HepG2 (cell line): ENCODE results near the gene TTC1. TPM values are rescaled to one million over a fixed set of nuclear protein-coding genes. Genes with fewer than 3 reads are reported as not detected.

Experiments
- ATAC-seq: fragments of 200-7000 bp; cut with Tn5 transposase; 3 replicates; pipeline ENCODE4 v1.9.1; 2020; ENCODE audit warnings: mild to moderate bottlenecking, moderate library complexity
- BruUV-seq: library from RNA; stranded (reverse); fragments of 400-500 nt; replicated peaks from 2 replicates; lab custom pipeline; 2021; lab: Mats Ljungman, UMichigan
- CTCF ChIA-PET: fragments of 300-600 bp; formaldehyde crosslinking; extraction: SDS; loops from one replicate; lab custom pipeline; 2021; ENCODE audit warnings: low total read pairs, inconsistent platforms, low intra/inter-chr PET ratio; lab: Yijun Ruan, JAX
- POLR2A ChIA-PET: fragments of 350-600 bp; sonication (Branson Sonifier 250); formaldehyde crosslinking; loops from one replicate; lab custom pipeline; 2020; ENCODE audit warnings: antibody characterized with exemption, inconsistent platforms; lab: Yijun Ruan, JAX
- DNase-seq: peaks from one replicate; pipeline ENCODE4 v3.0.0-alpha.2; 2015; ENCODE audit warnings: low spot score
- FAIRE-seq: peaks from 3 replicates; lab custom pipeline; 2011; peaks lifted over from hg19 to GRCh38; lab: Jason Lieb, UNC
- H2AFZ ChIP-seq: one replicate; pipeline ENCODE4 v1.6.1; 2011; ENCODE audit warnings: low read length, inconsistent platforms
- H3K27ac ChIP-seq: fragments of 300-600 bp; 3 replicates; pipeline ENCODE4 v1.8.0; 2011; ENCODE audit warnings: mixed run types, mild to moderate bottlenecking, mixed read lengths, low read length, inconsistent platforms; ENCODE audit not compliant: insufficient read depth; ENCODE audit errors: extremely low read length
- H3K27me3 ChIP-seq, 2 experiments: fragments of 200-600 bp in 1 of 2; 2 replicates in 1 of 2; 3 replicates in 1 of 2; pipeline versions ENCODE4 v1.6.0 to v1.8.0; 2011; ENCODE audit warnings: low read length in 2 of 2, mild to moderate bottlenecking in 2 of 2, moderate library complexity in 2 of 2, inconsistent platforms in 1 of 2; ENCODE audit not compliant: insufficient read depth in 2 of 2, control insufficient read depth in 1 of 2
- H3K36me3 ChIP-seq, 2 experiments: fragments of 200-600 bp in 1 of 2; replicated peaks in 1 of 2; 2 replicates in 1 of 2; 3 replicates in 1 of 2; pipeline versions ENCODE4 v1.5.1 to v1.8.0; 2011; ENCODE audit warnings: low read length in 2 of 2, inconsistent platforms in 1 of 2; ENCODE audit not compliant: insufficient read depth in 2 of 2, control insufficient read depth in 1 of 2
- H3K4me1 ChIP-seq: 2 replicates; pipeline ENCODE4 v1.5.1; 2012; ENCODE audit warnings: low read length, inconsistent platforms; ENCODE audit not compliant: insufficient read depth
- H3K4me2 ChIP-seq: 2 replicates; pipeline ENCODE4 v1.6.0; 2011; ENCODE audit warnings: low read depth, low read length, inconsistent platforms
- H3K4me3 ChIP-seq, 3 experiments: fragments of 200-600 bp in 1 of 3; sonication (generic), shearing (Covaris generic) in 1 of 3; replicated peaks in 1 of 3; 2 replicates each; pipeline ENCODE4 v1.5.1; 2011 to 2016; ENCODE audit warnings: low read length in 3 of 3, inconsistent platforms in 2 of 3, low read depth in 2 of 3, mild to moderate bottlenecking in 2 of 3, control low read depth in 1 of 3, mixed read lengths in 1 of 3; ENCODE audit not compliant: insufficient read depth in 1 of 3
- H3K79me2 ChIP-seq: one replicate; pipeline ENCODE4 v1.6.1; 2011; ENCODE audit warnings: low read length, inconsistent platforms; ENCODE audit not compliant: insufficient read depth
- H3K9ac ChIP-seq: 2 replicates; pipeline ENCODE4 v1.6.0; 2011; ENCODE audit warnings: mild to moderate bottlenecking, low read depth, low read length, inconsistent platforms; ENCODE audit not compliant: insufficient read depth
- H3K9me3 ChIP-seq: 2 replicates; pipeline ENCODE4 v1.5.1; 2012; ENCODE audit warnings: mild to moderate bottlenecking, low read length
- H4K20me1 ChIP-seq: 2 replicates; pipeline ENCODE4 v1.6.0; 2011; ENCODE audit warnings: inconsistent platforms, mild to moderate bottlenecking, low read length, moderate library complexity; ENCODE audit not compliant: insufficient read depth
- BATF2 ChIP-seq: sonication (generic); formaldehyde crosslinking; IDR thresholded peaks from 2 replicates; pipeline ENCODE4 v1.8.0; 2022; ENCODE audit warnings: mild to moderate bottlenecking, missing genetic modification reagents, moderate library complexity
- CTCF ChIP-seq: sonication (generic); formaldehyde crosslinking; IDR thresholded peaks from 2 replicates; pipeline ENCODE4 v1.5.0; 2020; ENCODE audit warnings: mild to moderate bottlenecking, missing genetic modification reagents, moderate library complexity
- HHEX ChIP-seq: IDR thresholded peaks from 2 replicates; pipeline ENCODE4 v1.6.1; 2016; ENCODE audit warnings: control low read depth
- NR2F6 ChIP-seq, 2 experiments: IDR thresholded peaks; 2 replicates each; pipeline ENCODE4 v1.6.1; 2016; ENCODE audit warnings: antibody characterized with exemption in 1 of 2, mild to moderate bottlenecking in 1 of 2
- REST ChIP-seq, 2 experiments: IDR thresholded peaks; 2 replicates each; pipeline ENCODE4 v1.6.1; 2011 to 2012; ENCODE audit warnings: low read length in 2 of 2, borderline replicate concordance in 1 of 2, low read depth in 1 of 2, mild to moderate bottlenecking in 1 of 2, moderate library complexity in 1 of 2
- SRSF4 ChIP-seq: fragments of 200-400 bp; formaldehyde crosslinking; IDR thresholded peaks from one replicate; pipeline ENCODE4 v1.6.1; 2018; ENCODE audit warnings: mild to moderate bottlenecking, low read depth, low read length, moderate library complexity; ENCODE audit not compliant: poor library complexity, severe bottlenecking
- ZFP36L2 ChIP-seq: sonication (generic); formaldehyde crosslinking; IDR thresholded peaks from 2 replicates; pipeline ENCODE4 v1.4.0; 2020; ENCODE audit warnings: missing genetic modification reagents
- ZKSCAN8 ChIP-seq: IDR thresholded peaks from 2 replicates; pipeline ENCODE4 v1.6.1; 2016; ENCODE audit warnings: borderline replicate concordance, missing genetic modification reagents, missing compliant biosample characterization
- ZNF773 ChIP-seq: sonication (generic); formaldehyde crosslinking; IDR thresholded peaks from 2 replicates; pipeline ENCODE4 v1.4.0; 2020; ENCODE audit warnings: missing genetic modification reagents, borderline replicate concordance
- WGBS: methylation state at CpG from one replicate; pipeline ENCODE4 v1.1.6; 2017; ENCODE audit warnings: low lambda C conversion rate; 5-methylcytosine and 5-hydroxymethylcytosine counted together
- in situ Hi-C: cut with HindIII; loops from 2 replicates; pipeline ENCODE4 v1.10.0; 2017; ENCODE audit warnings: low pct_unique_long_range_greater_than_20kb; ENCODE audit not compliant: extremely low pct_ligation_motif_present
- intact Hi-C: fragments of 100-400 bp; cut with micrococcal nuclease; formaldehyde crosslinking; loops from one replicate; pipeline ENCODE4 v1.10.0; 2022; ENCODE audit not compliant: unreplicated experiment
- polyA plus RNA-seq, 8 experiments: library from polyadenylated mRNA; depleted of rRNA in 3 of 8; stranded (reverse) in 7 of 8; unstranded in 1 of 8; fragments of >200 nt; fragmentation: Illumina TruSeq in 4 of 8; extraction: Trizol in 4 of 8; gene quantifications; 2 replicates each; pipeline versions ENCODE4 v1.2.1 to v1.2.3, GENCODE V29; 2011 to 2016; ENCODE audit warnings: low read depth in 4 of 8, missing spikeins in 1 of 8, mixed read lengths in 1 of 8; ENCODE audit not compliant: insufficient read depth in 1 of 8
- total RNA-seq, 5 experiments: library from RNA; depleted of rRNA; stranded (reverse); fragments of >200 nt; fragmentation: Illumina TruSeq; extraction: Trizol; gene quantifications; 2 replicates each; pipeline ENCODE4 v1.2.3, GENCODE V29; 2016; ENCODE audit warnings: low read depth in 1 of 5

The TTC1 gene
- total and polyA plus RNA-seq, 2 of the 13 experiments (the other 11 are each of a cell fraction or from before 2014, with no cell fraction given) = 16.1 to 72.1 TPM

DNA sequence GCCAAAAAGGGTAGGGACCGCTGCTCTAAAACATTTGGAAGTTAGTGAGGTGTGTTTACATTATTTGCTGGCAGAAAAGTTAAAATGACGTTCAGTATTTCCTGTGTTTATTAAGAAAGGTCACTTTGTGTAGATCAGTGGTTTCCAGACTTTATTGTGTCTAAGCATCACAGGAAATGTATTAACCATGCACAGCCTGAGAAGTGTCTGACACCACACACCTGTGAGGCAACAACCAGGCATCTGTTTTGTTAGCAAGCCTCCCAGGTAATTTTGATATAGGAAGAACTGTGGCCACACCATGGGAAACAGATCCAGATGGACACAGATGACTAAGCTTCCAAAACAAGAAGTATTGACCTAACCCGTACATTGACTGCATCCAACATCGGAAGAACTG is 12.0 kb downstream of the TTC1 start:
- ATAC-seq = no peak

GRCh38 chr5:160021831-160022446 is 13.0 kb downstream of the TTC1 start:
- DNase-seq = peak; percentile 61
- CTCF ChIA-PET = interaction anchor here (0.7 to 1.5 kb wide), 3 partner anchors 177 to 369 kb away, joined by 3 to 6 read pairs (median 3); no protein-coding TSS in a partner anchor
- H3K4me3 ChIP-seq = no peak overlapping the region
- H3K27me3 ChIP-seq = no peaks in the 10 kb centered on the region
- H3K9ac ChIP-seq = no peak overlapping the region
- peak; percentile 80 for FAIRE-seq
- no peak overlapping the region for H3K4me2 ChIP-seq
- intact Hi-C loops = loop anchor here (1.0 to 5.0 kb wide), 3 partner anchors 175 to 369 kb away; no protein-coding TSS in a partner anchor
- H2AFZ ChIP-seq = no peak overlapping the region
- H4K20me1 ChIP-seq = no peaks in the 10 kb centered on the region
- 28% methylated on average over 3 of the region's 3 CpGs for WGBS
- peak; percentile 94 for ATAC-seq
- no peak overlapping the region for H3K27ac ChIP-seq
- H3K79me2 ChIP-seq = no peaks in the 10 kb centered on the region
- no TSS peak for BruUV-seq
- peaks cover 3 to 9% of the 10 kb centered on the region in 2 experiments; a peak in 3 of 5 replicates for H3K36me3 ChIP-seq
- H3K4me1 ChIP-seq = no peaks in the 10 kb centered on the region
- POLR2A ChIA-PET = interaction anchor here (1.0 to 1.2 kb wide), 2 partner anchors 13 to 97 kb away, joined by 3 to 4 read pairs; partner anchors contain the start of genes PWWP2A and TTC1
- in situ Hi-C loops = no loop called here
- no peaks in the 10 kb centered on the region for H3K9me3 ChIP-seq
- no peak for TF ChIP-seq ZFP36L2 (CRISPR knock-in tag)
- TF ChIP-seq CTCF (CRISPR knock-in tag) = peak; percentile 73
- no peak for TF ChIP-seq BATF2 (CRISPR knock-in tag)
- no peak for TF ChIP-seq SRSF4
- TF ChIP-seq REST (IDR thresholded peaks at IDR 0.05; ENCODE audit: borderline replicate concordance in 1 of 2, low read depth in 1 of 2, low read length in 2 of 2) = no peak
- no peak for TF ChIP-seq ZKSCAN8 (CRISPR knock-in tag)
- TF ChIP-seq HHEX (CRISPR knock-in tag) = no peak

More for the DNA sequence above, 12.0 kb downstream of the TTC1 start:
- Histone ChIP-seq H2AFZ (no peak overlapping the region), H3K9ac (no peak overlapping the region), H3K27me3 (no peaks in the 10 kb centered on the region), H3K9me3 (no peaks in the 10 kb centered on the region), H3K4me2 (no peak overlapping the region), H4K20me1 (no peaks in the 10 kb centered on the region), H3K27ac (no peak overlapping the region), H3K4me1 (no peaks in the 10 kb centered on the region), H3K4me3 (no peak overlapping the region), H3K79me2 (no peaks in the 10 kb centered on the region), H3K36me3 (peaks cover 3 to 12% of the 10 kb centered on the region in 2 experiments; a peak in 4 of 5 replicates)
- ChIA-PET CTCF (interaction anchor here (0.7 to 1.5 kb wide), 2 partner anchors 178 to 370 kb away, joined by 3 read pairs; no protein-coding TSS in a partner anchor), POLR2A (no interaction called here)
- no peak for DNase-seq
- in situ Hi-C loops (no loop called here), intact Hi-C loops (loop anchor here (5.0 kb wide), 2 partner anchors 176 to 326 kb away; no protein-coding TSS in a partner anchor)
- no TSS peak for BruUV-seq
- FAIRE-seq = no peak
- TF ChIP-seq NR2F6 (IDR thresholded peaks at IDR 0.05) (no peak), NR2F6 (CRISPR knock-in tag; IDR thresholded peaks at IDR 0.05) (no peak), ZNF773 (CRISPR knock-in tag) (no peak)
- WGBS = 95% methylated on average over 4 of the region's 4 CpGs
